ENCODE measurements around the gene UGT1A5.

UGT1A5 gene

GRCh38 chr2:233780771-233781170 is 68.1 kb downstream of the UGT1A5 start:
- Histone ChIP-seq H3K36me3 (ENCODE audit: insufficient read depth, low read length) (no peaks in the 10 kb centered on the region), H3K4me1 (ENCODE audit: control insufficient read depth, insufficient read depth, low read length, unreplicated experiment) (no peaks in the 10 kb centered on the region), H3K4me3 (ENCODE audit: low read depth, low read length) (no peak overlapping the region), H3K27me3 (ENCODE audit: insufficient read depth, low read length) (peaks cover 21% of the 10 kb centered on the region; the same call in 1 of the 2 replicates), H2AFZ (ENCODE audit: low read length, unreplicated experiment) (no peak overlapping the region), H3K79me2 (ENCODE audit: control insufficient read depth, insufficient read depth, low read length, unreplicated experiment) (no peaks in the 10 kb centered on the region), H3K27ac (ENCODE audit: low read depth, low read length) (no peak overlapping the region)

- Histone ChIP-seq H3K4me1 (ENCODE audit: control insufficient read depth, insufficient read depth, low read length, unreplicated experiment) (no peaks in the 10 kb centered on the region), H2AFZ (ENCODE audit: low read length, unreplicated experiment) (no peak overlapping the region), H3K4me3 (ENCODE audit: low read depth, low read length) (no peak overlapping the region), H3K36me3 (ENCODE audit: insufficient read depth, low read length) (no peaks in the 10 kb centered on the region), H3K27ac (ENCODE audit: low read depth, low read length) (no peak overlapping the region), H3K27me3 (ENCODE audit: insufficient read depth, low read length) (peaks cover 11% of the 10 kb centered on the region; the same call in 1 of the 2 replicates), H3K79me2 (ENCODE audit: control insufficient read depth, insufficient read depth, low read length, unreplicated experiment) (no peaks in the 10 kb centered on the region)
These were observed 76.8 kb downstream of the UGT1A5 start for GRCh38 chr2:233789554-233789953.

- H3K79me2 ChIP-seq (ENCODE audit: control insufficient read depth, insufficient read depth, low read length, unreplicated experiment) = no peaks in the 10 kb centered on the region
- no peaks in the 10 kb centered on the region for H3K36me3 ChIP-seq (ENCODE audit: insufficient read depth, low read length)
- H3K4me1 ChIP-seq (ENCODE audit: control insufficient read depth, insufficient read depth, low read length, unreplicated experiment) = no peaks in the 10 kb centered on the region
- H3K27me3 ChIP-seq (ENCODE audit: insufficient read depth, low read length) = peaks cover 8% of the 10 kb centered on the region; the same call in 1 of the 2 replicates
- H3K4me3 ChIP-seq (ENCODE audit: low read depth, low read length) = no peak overlapping the region
- H3K27ac ChIP-seq (ENCODE audit: low read depth, low read length) = no peak overlapping the region
- H2AFZ ChIP-seq (ENCODE audit: low read length, unreplicated experiment) = no peak overlapping the region
These were observed 78.6 kb downstream of the UGT1A5 start for GRCh38 chr2:233791151-233791882.

- H2AFZ ChIP-seq (ENCODE audit: low read length, unreplicated experiment) = no peak overlapping the region
- H3K79me2 ChIP-seq (ENCODE audit: control insufficient read depth, insufficient read depth, low read length, unreplicated experiment) = no peaks in the 10 kb centered on the region
- H3K4me1 ChIP-seq (ENCODE audit: control insufficient read depth, insufficient read depth, low read length, unreplicated experiment) = no peaks in the 10 kb centered on the region
- H3K4me3 ChIP-seq (ENCODE audit: low read depth, low read length) = no peak overlapping the region
- H3K27ac ChIP-seq (ENCODE audit: low read depth, low read length) = no peak overlapping the region
- H3K27me3 ChIP-seq (ENCODE audit: insufficient read depth, low read length) = 0 out of 2 replicates have a peak, but pooled peaks cover 8% of the 10 kb centered on the region
- H3K36me3 ChIP-seq (ENCODE audit: insufficient read depth, low read length) = no peaks in the 10 kb centered on the region
These were observed 79.2 kb downstream of the UGT1A5 start for GRCh38 chr2:233791883-233792329.

- Histone ChIP-seq H3K27ac (ENCODE audit: low read depth, low read length) (no peak overlapping the region), H3K4me1 (ENCODE audit: control insufficient read depth, insufficient read depth, low read length, unreplicated experiment) (no peaks in the 10 kb centered on the region), H3K4me3 (ENCODE audit: low read depth, low read length) (no peak overlapping the region), H3K36me3 (ENCODE audit: insufficient read depth, low read length) (no peaks in the 10 kb centered on the region), H2AFZ (ENCODE audit: low read length, unreplicated experiment) (no peak overlapping the region), H3K27me3 (ENCODE audit: insufficient read depth, low read length) (0 out of 2 replicates have a peak, but pooled peaks cover 13% of the 10 kb centered on the region), H3K79me2 (ENCODE audit: control insufficient read depth, insufficient read depth, low read length, unreplicated experiment) (no peaks in the 10 kb centered on the region)
These were observed 80.0 kb downstream of the UGT1A5 start for GRCh38 chr2:233792720-233793119.

GRCh38 chr2:233793465-233794127 is 80.9 kb downstream of the UGT1A5 start:
- Histone ChIP-seq H3K27ac (ENCODE audit: low read depth, low read length) (no peak overlapping the region), H3K4me3 (ENCODE audit: low read depth, low read length) (no peak overlapping the region), H3K27me3 (ENCODE audit: insufficient read depth, low read length) (peaks cover 13% of the 10 kb centered on the region; the same call in 1 of the 2 replicates), H3K36me3 (ENCODE audit: insufficient read depth, low read length) (no peaks in the 10 kb centered on the region), H3K4me1 (ENCODE audit: control insufficient read depth, insufficient read depth, low read length, unreplicated experiment) (no peaks in the 10 kb centered on the region), H3K79me2 (ENCODE audit: control insufficient read depth, insufficient read depth, low read length, unreplicated experiment) (no peaks in the 10 kb centered on the region), H2AFZ (ENCODE audit: low read length, unreplicated experiment) (no peak overlapping the region)

GRCh38 chr2:233794128-233794658 is 81.5 kb downstream of the UGT1A5 start:
- Histone ChIP-seq H3K27ac (ENCODE audit: low read depth, low read length) (no peak overlapping the region), H3K79me2 (ENCODE audit: control insufficient read depth, insufficient read depth, low read length, unreplicated experiment) (no peaks in the 10 kb centered on the region), H3K27me3 (ENCODE audit: insufficient read depth, low read length) (peaks cover 13% of the 10 kb centered on the region; the same call in 1 of the 2 replicates), H2AFZ (ENCODE audit: low read length, unreplicated experiment) (no peak overlapping the region), H3K4me1 (ENCODE audit: control insufficient read depth, insufficient read depth, low read length, unreplicated experiment) (no peaks in the 10 kb centered on the region), H3K4me3 (ENCODE audit: low read depth, low read length) (no peak overlapping the region), H3K36me3 (ENCODE audit: insufficient read depth, low read length) (no peaks in the 10 kb centered on the region)

- H3K36me3 ChIP-seq (ENCODE audit: insufficient read depth, low read length) = no peaks in the 10 kb centered on the region
- H3K79me2 ChIP-seq (ENCODE audit: control insufficient read depth, insufficient read depth, low read length, unreplicated experiment) = no peaks in the 10 kb centered on the region
- H3K4me1 ChIP-seq (ENCODE audit: control insufficient read depth, insufficient read depth, low read length, unreplicated experiment) = no peaks in the 10 kb centered on the region
- no peak overlapping the region for H3K27ac ChIP-seq (ENCODE audit: low read depth, low read length)
- no peak overlapping the region for H3K4me3 ChIP-seq (ENCODE audit: low read depth, low read length)
- H2AFZ ChIP-seq (ENCODE audit: low read length, unreplicated experiment) = no peak overlapping the region
- peaks cover 19% of the 10 kb centered on the region; the same call in 1 of the 2 replicates for H3K27me3 ChIP-seq (ENCODE audit: insufficient read depth, low read length)
These were observed 83.0 kb downstream of the UGT1A5 start for GRCh38 chr2:233795735-233796171.

- no peaks in the 10 kb centered on the region for H3K79me2 ChIP-seq (ENCODE audit: control insufficient read depth, insufficient read depth, low read length, unreplicated experiment)
- peaks cover 16% of the 10 kb centered on the region; the same call in 1 of the 2 replicates for H3K27me3 ChIP-seq (ENCODE audit: insufficient read depth, low read length)
- H3K27ac ChIP-seq (ENCODE audit: low read depth, low read length) = no peak overlapping the region
- no peaks in the 10 kb centered on the region for H3K36me3 ChIP-seq (ENCODE audit: insufficient read depth, low read length)
- H2AFZ ChIP-seq (ENCODE audit: low read length, unreplicated experiment) = no peak overlapping the region
- no peaks in the 10 kb centered on the region for H3K4me1 ChIP-seq (ENCODE audit: control insufficient read depth, insufficient read depth, low read length, unreplicated experiment)
- H3K4me3 ChIP-seq (ENCODE audit: low read depth, low read length) = no peak overlapping the region
These were observed 83.5 kb downstream of the UGT1A5 start for GRCh38 chr2:233796254-233796653.

GRCh38 chr2:233798335-233799086 is 85.8 kb downstream of the UGT1A5 start:
- Histone ChIP-seq H3K4me1 (ENCODE audit: control insufficient read depth, insufficient read depth, low read length, unreplicated experiment) (no peaks in the 10 kb centered on the region), H3K27ac (ENCODE audit: low read depth, low read length) (no peak overlapping the region), H3K4me3 (ENCODE audit: low read depth, low read length) (no peak overlapping the region), H3K36me3 (ENCODE audit: insufficient read depth, low read length) (no peaks in the 10 kb centered on the region), H2AFZ (ENCODE audit: low read length, unreplicated experiment) (no peak overlapping the region), H3K79me2 (ENCODE audit: control insufficient read depth, insufficient read depth, low read length, unreplicated experiment) (no peaks in the 10 kb centered on the region), H3K27me3 (ENCODE audit: insufficient read depth, low read length) (peaks cover 23% of the 10 kb centered on the region; the same call in 1 of the 2 replicates)
